ENCODE data around the gene EFCAB12.

The EFCAB12 gene

DNA sequence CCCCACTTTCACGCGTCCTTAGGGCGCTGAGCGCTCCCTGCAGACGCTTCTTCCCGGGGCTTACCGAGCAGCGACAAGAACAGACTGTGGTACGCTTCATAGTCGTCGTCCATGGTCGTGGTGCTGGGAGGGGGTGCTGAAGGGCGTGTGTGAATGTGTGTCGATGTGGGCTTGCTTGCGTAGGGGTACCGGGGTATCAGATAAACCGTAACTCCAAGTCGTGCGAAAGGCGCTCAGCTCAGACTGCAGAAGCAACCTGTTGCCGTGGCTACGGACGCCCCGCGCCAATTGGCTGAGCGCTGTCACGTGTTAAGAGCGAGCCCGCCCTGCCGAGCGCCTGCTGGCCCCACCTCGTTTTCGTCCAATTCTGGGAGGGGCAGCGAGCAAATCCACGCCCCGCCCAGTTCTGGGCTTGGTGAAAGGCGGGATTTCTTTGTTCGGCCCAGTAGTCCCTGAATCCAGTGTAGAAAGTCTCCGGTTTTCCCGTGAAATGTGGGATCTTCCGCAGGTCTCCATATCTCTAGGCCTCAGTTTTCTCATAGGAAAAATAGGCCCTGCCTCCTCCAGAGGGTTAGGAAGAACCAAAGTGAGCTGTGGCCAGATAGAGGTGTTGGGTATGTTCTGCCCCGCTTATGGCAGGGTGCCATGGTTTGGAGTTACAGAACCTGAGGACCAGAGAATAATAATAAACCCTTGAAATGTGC is at the start of gene EFCAB12:
TSS of gene EFCAB12 (minus strand) at position 261 of the 704 bp plus-strand sequence. CDS start at position 113, 148 bp downstream.
- TF ChIP-seq ZFX (IDR thresholded peaks at IDR 0.05), result no peak
- TF ChIP-seq, protein P1, sequence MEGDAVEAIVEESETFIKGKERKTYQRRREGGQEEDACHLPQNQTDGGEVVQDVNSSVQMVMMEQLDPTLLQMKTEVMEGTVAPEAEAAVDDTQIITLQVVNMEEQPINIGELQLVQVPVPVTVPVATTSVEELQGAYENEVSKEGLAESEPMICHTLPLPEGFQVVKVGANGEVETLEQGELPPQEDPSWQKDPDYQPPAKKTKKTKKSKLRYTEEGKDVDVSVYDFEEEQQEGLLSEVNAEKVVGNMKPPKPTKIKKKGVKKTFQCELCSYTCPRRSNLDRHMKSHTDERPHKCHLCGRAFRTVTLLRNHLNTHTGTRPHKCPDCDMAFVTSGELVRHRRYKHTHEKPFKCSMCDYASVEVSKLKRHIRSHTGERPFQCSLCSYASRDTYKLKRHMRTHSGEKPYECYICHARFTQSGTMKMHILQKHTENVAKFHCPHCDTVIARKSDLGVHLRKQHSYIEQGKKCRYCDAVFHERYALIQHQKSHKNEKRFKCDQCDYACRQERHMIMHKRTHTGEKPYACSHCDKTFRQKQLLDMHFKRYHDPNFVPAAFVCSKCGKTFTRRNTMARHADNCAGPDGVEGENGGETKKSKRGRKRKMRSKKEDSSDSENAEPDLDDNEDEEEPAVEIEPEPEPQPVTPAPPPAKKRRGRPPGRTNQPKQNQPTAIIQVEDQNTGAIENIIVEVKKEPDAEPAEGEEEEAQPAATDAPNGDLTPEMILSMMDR (conservative IDR thresholded peaks at IDR 0.05), result no peak
- H3K27ac ChIP-seq, result peak within 1 kb of the TSS; percentile 44

DNA sequence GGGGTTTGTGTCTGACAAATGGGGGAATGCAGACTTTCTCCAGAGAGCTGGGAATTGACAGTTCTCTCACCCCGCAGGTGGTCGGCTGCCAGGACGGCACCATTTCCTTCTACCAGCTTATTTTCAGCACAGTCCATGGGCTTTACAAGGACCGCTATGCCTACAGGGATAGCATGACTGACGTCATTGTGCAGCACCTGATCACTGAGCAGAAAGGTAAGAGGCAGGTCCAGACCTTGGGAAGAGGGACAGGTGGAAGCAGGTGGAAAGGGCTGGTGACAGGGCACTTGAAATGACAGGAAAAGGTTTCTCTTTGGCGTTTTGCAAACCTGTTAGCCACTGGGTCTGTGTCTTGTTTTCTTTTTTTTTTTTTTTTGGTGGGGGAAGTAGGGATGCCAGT is 48.1 kb upstream of the EFCAB12 start:
- no peak overlapping the region for H3K27ac ChIP-seq
- TF ChIP-seq ZFX (IDR thresholded peaks at IDR 0.05), result no peak
- TF ChIP-seq, protein P1 (conservative IDR thresholded peaks at IDR 0.05), result no peak

DNA sequence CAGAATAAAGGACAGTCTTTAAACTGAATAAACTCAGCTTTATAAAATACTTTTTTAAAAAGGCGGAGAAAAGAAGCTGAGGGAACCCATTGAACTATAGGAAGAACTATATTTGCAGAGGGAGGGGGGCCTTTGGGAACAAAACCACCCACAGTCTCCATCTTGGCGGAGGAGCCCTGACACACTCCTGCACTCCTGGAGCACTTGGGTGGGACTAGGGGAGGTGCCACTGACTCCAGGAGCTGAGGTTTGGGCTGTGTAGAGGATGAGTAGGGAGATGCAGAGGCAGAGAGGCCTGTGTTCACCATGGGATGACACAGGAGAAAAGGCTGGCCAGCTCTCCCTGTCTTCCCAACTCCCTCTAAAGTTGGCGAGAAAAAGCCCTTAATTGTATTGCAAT is 47.4 kb upstream of the EFCAB12 start:
- H3K27ac ChIP-seq, result no peak overlapping the region
- TF ChIP-seq ZFX (IDR thresholded peaks at IDR 0.05), result no peak
- TF ChIP-seq, protein P1 (conservative IDR thresholded peaks at IDR 0.05), result no peak

DNA sequence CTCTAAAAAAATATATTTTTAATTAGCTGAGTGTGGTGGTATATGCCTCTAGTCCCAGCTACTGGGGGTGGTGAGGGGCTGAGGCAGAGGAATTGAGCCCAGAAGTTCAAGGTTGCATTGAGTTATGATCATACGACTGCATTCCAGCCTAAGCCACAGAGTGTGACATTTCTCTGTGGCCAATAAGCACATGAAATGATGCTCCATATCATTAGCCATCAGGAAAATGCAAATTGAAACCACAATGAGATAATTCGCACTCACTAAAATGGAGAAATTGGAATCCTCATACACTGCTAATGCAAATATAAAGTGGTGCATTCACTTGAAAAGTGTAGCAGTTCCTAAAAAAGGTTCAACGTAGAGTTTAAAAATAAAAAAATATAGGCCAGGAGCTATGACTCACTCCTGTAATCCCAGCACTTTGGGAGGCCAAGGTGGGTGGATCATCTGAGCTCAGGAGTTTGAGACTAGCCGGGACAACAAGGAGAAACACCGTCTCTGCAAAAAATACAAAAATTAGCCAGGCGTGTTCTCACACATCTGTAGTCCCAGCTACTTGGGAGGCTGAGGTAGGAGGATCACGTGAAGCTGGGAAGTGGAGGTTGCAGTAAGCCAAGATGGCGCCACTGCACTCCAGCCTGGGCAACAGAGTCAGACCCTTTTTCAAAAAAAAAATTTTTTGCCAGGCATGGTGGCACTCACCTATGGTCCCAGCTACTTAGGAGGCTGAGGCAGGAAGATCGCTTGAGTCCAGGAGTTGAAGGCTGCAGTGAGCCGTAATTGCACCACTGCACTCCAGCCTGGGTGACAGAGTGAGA is 46.8 kb upstream of the EFCAB12 start:
- TF ChIP-seq ZFX (IDR thresholded peaks at IDR 0.05), result no peak
- TF ChIP-seq, protein P1 (conservative IDR thresholded peaks at IDR 0.05), result no peak
- no peak overlapping the region for H3K27ac ChIP-seq

DNA sequence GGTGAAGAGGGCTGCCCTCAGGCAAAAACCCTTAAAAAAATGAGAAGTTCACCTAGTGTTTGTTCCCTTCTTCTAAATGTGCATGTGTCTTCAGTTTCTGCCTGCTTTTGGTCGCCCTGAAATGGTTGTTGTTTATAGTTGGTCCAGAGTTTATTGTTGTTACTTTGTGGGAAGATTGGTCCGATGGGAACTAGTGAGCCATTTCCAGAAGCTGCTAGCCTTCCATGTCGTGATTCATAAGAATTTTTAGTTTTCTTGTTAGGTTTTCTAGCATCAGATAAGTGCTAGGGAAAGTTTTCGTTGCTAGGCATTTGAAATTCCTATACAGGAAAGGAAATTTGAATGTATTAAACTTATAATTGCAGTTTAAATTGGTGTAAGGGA is 45.3 kb upstream of the EFCAB12 start:
- H3K27ac ChIP-seq, result no peak overlapping the region

DNA sequence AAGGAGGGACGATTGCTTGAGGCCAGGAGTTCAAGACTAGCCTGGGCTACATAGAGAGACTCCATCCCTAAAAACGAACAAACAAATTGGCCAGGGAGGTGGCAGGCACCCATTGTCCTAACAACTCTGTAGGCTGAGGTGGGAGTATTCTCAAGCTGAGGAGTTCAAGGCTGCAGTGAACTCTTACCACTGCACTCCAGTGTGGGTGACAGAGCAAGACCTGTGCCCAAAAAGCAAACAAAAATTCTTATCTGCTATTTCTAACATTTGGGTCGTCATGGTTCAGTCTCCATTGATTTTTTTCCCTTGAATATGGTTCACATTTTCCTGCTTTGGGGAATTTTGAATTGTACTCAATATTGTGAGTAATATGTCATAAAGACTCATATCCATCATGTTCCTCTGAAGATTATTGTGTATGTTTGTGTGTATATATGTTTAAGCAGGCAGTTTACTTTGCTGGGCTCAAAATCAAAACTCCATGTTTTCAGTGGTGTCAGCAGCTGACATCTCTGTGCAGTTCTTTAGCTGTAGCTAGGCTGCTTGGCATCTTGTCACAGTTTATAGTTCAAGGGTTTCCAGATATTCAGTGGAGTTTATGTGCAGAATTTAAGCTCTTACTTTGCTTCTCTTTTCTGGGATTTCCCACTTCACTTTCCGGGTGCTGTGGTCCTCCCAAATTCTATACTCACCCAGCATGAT is 44.8 kb upstream of the EFCAB12 start:
- TF ChIP-seq ZFX (IDR thresholded peaks at IDR 0.05), result no peak
- TF ChIP-seq, protein P1 (conservative IDR thresholded peaks at IDR 0.05), result no peak
- no peak overlapping the region for H3K27ac ChIP-seq

More for the DNA sequence above, 45.3 kb upstream of the EFCAB12 start:
- TF ChIP-seq, protein P1 (conservative IDR thresholded peaks at IDR 0.05), result no peak
- TF ChIP-seq ZFX (IDR thresholded peaks at IDR 0.05), result no peak

Measured in C4-2B (cell line).